Measurements from ENCODE around the gene GPR156.

The GPR156 gene

GRCh38 chr3:120289636-120290035 is 4.6 kb upstream of the GPR156 start:
- no peaks in the 10 kb centered on the region for H3K4me1 ChIP-seq (ENCODE audit: control insufficient read depth, low read length)
- no peak overlapping the region for H3K4me2 ChIP-seq (ENCODE audit: low read length)
- H3K79me2 ChIP-seq (ENCODE audit: control insufficient read depth, low read length), result no peaks in the 10 kb centered on the region
- TF ChIP-seq EZH2phosphoT487 (IDR thresholded peaks at IDR 0.05; ENCODE audit: borderline replicate concordance, low read length) (no peak), CTCF (IDR thresholded peaks at IDR 0.05; ENCODE audit: low read depth, low read length, poor library complexity, severe bottlenecking) (no peak)
- H3K9me2 ChIP-seq (replicated peaks; ENCODE audit: control insufficient read depth, low read length), result no peaks in the 10 kb centered on the region
- no peak overlapping the region for H3K4me3 ChIP-seq (ENCODE audit: low read length)
- no peaks in the 10 kb centered on the region for H3F3A ChIP-seq (ENCODE audit: control insufficient read depth, insufficient read depth)
- no peaks in the 10 kb centered on the region for H4K20me1 ChIP-seq (ENCODE audit: control insufficient read depth, insufficient read depth, low read depth, low read length)
- H3K36me3 ChIP-seq (ENCODE audit: control insufficient read depth, low read length), result no peaks in the 10 kb centered on the region
- H3K9me3 ChIP-seq (ENCODE audit: control insufficient read depth, insufficient read depth, low read length), result no peaks in the 10 kb centered on the region; the same call in 1 of the 2 replicates
- H3K27me3 ChIP-seq (ENCODE audit: control insufficient read depth, low read length), result no peaks in the 10 kb centered on the region
- no peak overlapping the region for H3K27ac ChIP-seq (ENCODE audit: low read depth, low read length)

GRCh38 chr3:120286465-120286864 is 1.4 kb upstream of the GPR156 start:
- Histone ChIP-seq H3K27ac (ENCODE audit: low read depth, low read length) (no peak overlapping the region), H3K9me2 (replicated peaks; ENCODE audit: control insufficient read depth, low read length) (no peaks in the 10 kb centered on the region), H3K36me3 (ENCODE audit: control insufficient read depth, low read length) (no peaks in the 10 kb centered on the region), H3F3A (ENCODE audit: control insufficient read depth, insufficient read depth) (no peaks in the 10 kb centered on the region), H4K20me1 (ENCODE audit: control insufficient read depth, insufficient read depth, low read depth, low read length) (no peaks in the 10 kb centered on the region), H3K27me3 (ENCODE audit: control insufficient read depth, low read length) (peaks cover 3% of the 10 kb centered on the region), H3K9me3 (ENCODE audit: control insufficient read depth, insufficient read depth, low read length) (no peaks in the 10 kb centered on the region), H3K79me2 (ENCODE audit: control insufficient read depth, low read length) (no peaks in the 10 kb centered on the region), H3K4me3 (ENCODE audit: low read length) (no peak overlapping the region), H3K4me2 (ENCODE audit: low read length) (no peak overlapping the region), H3K4me1 (ENCODE audit: control insufficient read depth, low read length) (no peaks in the 10 kb centered on the region)
- TF ChIP-seq EZH2phosphoT487 (IDR thresholded peaks at IDR 0.05; ENCODE audit: borderline replicate concordance, low read length) (no peak), CTCF (IDR thresholded peaks at IDR 0.05; ENCODE audit: low read depth, low read length, poor library complexity, severe bottlenecking) (no peak)

- no peaks in the 10 kb centered on the region for H3K4me1 ChIP-seq (ENCODE audit: control insufficient read depth, low read length)
- H4K20me1 ChIP-seq (ENCODE audit: control insufficient read depth, insufficient read depth, low read depth, low read length), result no peaks in the 10 kb centered on the region
- H3K36me3 ChIP-seq (ENCODE audit: control insufficient read depth, low read length), result no peaks in the 10 kb centered on the region
- no peak overlapping the region for H3K27ac ChIP-seq (ENCODE audit: low read depth, low read length)
- no peaks in the 10 kb centered on the region for H3F3A ChIP-seq (ENCODE audit: control insufficient read depth, insufficient read depth)
- no peak overlapping the region for H3K4me3 ChIP-seq (ENCODE audit: low read length)
- H3K79me2 ChIP-seq (ENCODE audit: control insufficient read depth, low read length), result no peaks in the 10 kb centered on the region
- H3K27me3 ChIP-seq (ENCODE audit: control insufficient read depth, low read length), result peaks cover 3% of the 10 kb centered on the region
- no peaks in the 10 kb centered on the region for H3K9me3 ChIP-seq (ENCODE audit: control insufficient read depth, insufficient read depth, low read length)
- no peak overlapping the region for H3K4me2 ChIP-seq (ENCODE audit: low read length)
- TF ChIP-seq EZH2phosphoT487 (IDR thresholded peaks at IDR 0.05; ENCODE audit: borderline replicate concordance, low read length) (no peak), CTCF (IDR thresholded peaks at IDR 0.05; ENCODE audit: low read depth, low read length, poor library complexity, severe bottlenecking) (no peak)
- no peaks in the 10 kb centered on the region for H3K9me2 ChIP-seq (replicated peaks; ENCODE audit: control insufficient read depth, low read length)
These were observed 453 bp upstream of the GPR156 start for GRCh38 chr3:120285508-120285841.

GRCh38 chr3:120281261-120281660 is 3.8 kb downstream of the GPR156 start:
- Histone ChIP-seq H3K36me3 (ENCODE audit: control insufficient read depth, low read length) (no peaks in the 10 kb centered on the region), H3K9me3 (ENCODE audit: control insufficient read depth, insufficient read depth, low read length) (no peaks in the 10 kb centered on the region), H3K4me1 (ENCODE audit: control insufficient read depth, low read length) (no peaks in the 10 kb centered on the region), H3K4me2 (ENCODE audit: low read length) (no peak overlapping the region), H3F3A (ENCODE audit: control insufficient read depth, insufficient read depth) (no peaks in the 10 kb centered on the region), H3K27me3 (ENCODE audit: control insufficient read depth, low read length) (peaks cover 3% of the 10 kb centered on the region), H3K79me2 (ENCODE audit: control insufficient read depth, low read length) (no peaks in the 10 kb centered on the region), H3K27ac (ENCODE audit: low read depth, low read length) (no peak overlapping the region), H3K4me3 (ENCODE audit: low read length) (no peak overlapping the region), H4K20me1 (ENCODE audit: control insufficient read depth, insufficient read depth, low read depth, low read length) (no peaks in the 10 kb centered on the region), H3K9me2 (replicated peaks; ENCODE audit: control insufficient read depth, low read length) (no peaks in the 10 kb centered on the region)
- no peak for TF ChIP-seq CTCF (IDR thresholded peaks at IDR 0.05; ENCODE audit: low read depth, low read length, poor library complexity, severe bottlenecking)
